SK-N-SH treated with all-trans-retinoic acid at 6 μM for 48 hours (cell line): ENCODE results near the gene MRPL40.

Experiments used
- ARNTL ChIP-seq: fragments of 450-650 bp; formaldehyde crosslinking; IDR thresholded peaks from 2 replicates; pipeline ENCODE4 v1.5.0; 2020; ENCODE audit warnings: low read depth, mild to moderate bottlenecking, moderate library complexity, borderline replicate concordance
- GLIS3 ChIP-seq: fragments of 250-450 bp; sonication (Bioruptor Pico); IDR thresholded peaks from 2 replicates; pipeline ENCODE4 v1.5.0; 2020; ENCODE audit warnings: mild to moderate bottlenecking, moderate library complexity
- PPARA ChIP-seq: fragments of 250-450 bp; sonication (Bioruptor Pico); IDR thresholded peaks from 2 replicates; pipeline ENCODE4 v1.5.0; 2020; ENCODE audit warnings: mild to moderate bottlenecking, borderline replicate concordance
- SNAI2 ChIP-seq: fragments of 250-450 bp; sonication (Bioruptor Pico); IDR thresholded peaks from 2 replicates; pipeline ENCODE4 v1.5.0; 2020; ENCODE audit warnings: mild to moderate bottlenecking, moderate library complexity
- TCF4 ChIP-seq: fragments of 250-450 bp; sonication (Bioruptor Pico); IDR thresholded peaks from 2 replicates; pipeline ENCODE4 v1.8.0; 2021; ENCODE audit warnings: mild to moderate bottlenecking, moderate library complexity, borderline replicate concordance
- ZFP3 ChIP-seq: fragments of 250-450 bp; sonication (Bioruptor Pico); IDR thresholded peaks from 2 replicates; pipeline ENCODE4 v1.5.0; 2020; ENCODE audit warnings: mild to moderate bottlenecking, moderate library complexity
- TF ChIP-seq, protein P1 (sequence below): fragments of 250-450 bp; sonication (Bioruptor Pico); IDR thresholded peaks from 2 replicates; pipeline ENCODE4 v1.8.0; 2020; ENCODE audit warnings: mild to moderate bottlenecking, moderate library complexity, borderline replicate concordance
- TF ChIP-seq, protein P2 (sequence below): fragments of 250-450 bp; sonication (Bioruptor Pico); IDR thresholded peaks from 2 replicates; pipeline ENCODE4 v1.5.0; 2020; ENCODE audit warnings: mild to moderate bottlenecking, moderate library complexity

DNA sequence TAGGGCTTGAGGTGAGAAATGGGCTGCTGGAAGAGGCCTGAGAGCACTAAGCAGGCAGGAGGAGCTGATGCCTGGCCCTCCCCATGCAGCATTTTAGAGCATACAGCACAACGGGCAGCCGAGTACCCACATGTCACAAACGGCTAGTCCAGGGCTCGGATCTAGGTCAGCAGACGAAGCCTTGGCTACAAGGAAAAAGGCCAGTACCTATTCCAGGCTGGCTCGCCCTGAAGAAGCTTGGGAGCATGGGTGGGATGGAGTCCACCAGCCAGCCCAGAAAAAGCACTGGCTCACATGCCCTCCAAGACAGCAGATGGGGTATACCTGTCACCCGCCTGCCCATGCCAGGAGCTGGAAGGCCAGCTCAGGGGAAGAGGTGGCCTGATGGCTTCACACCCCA lies 37.1 kb downstream of the MRPL40 start:
- no peak for TF ChIP-seq SNAI2
- TF ChIP-seq PPARA (CRISPR knock-in tag) = no peak
- TF ChIP-seq, protein P1, sequence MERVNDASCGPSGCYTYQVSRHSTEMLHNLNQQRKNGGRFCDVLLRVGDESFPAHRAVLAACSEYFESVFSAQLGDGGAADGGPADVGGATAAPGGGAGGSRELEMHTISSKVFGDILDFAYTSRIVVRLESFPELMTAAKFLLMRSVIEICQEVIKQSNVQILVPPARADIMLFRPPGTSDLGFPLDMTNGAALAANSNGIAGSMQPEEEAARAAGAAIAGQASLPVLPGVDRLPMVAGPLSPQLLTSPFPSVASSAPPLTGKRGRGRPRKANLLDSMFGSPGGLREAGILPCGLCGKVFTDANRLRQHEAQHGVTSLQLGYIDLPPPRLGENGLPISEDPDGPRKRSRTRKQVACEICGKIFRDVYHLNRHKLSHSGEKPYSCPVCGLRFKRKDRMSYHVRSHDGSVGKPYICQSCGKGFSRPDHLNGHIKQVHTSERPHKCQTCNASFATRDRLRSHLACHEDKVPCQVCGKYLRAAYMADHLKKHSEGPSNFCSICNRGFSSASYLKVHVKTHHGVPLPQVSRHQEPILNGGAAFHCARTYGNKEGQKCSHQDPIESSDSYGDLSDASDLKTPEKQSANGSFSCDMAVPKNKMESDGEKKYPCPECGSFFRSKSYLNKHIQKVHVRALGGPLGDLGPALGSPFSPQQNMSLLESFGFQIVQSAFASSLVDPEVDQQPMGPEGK (CRISPR knock-in tag) = no peak
- no peak for TF ChIP-seq ARNTL (CRISPR knock-in tag)
- no peak for TF ChIP-seq GLIS3 (CRISPR knock-in tag)
- TF ChIP-seq, protein P2, sequence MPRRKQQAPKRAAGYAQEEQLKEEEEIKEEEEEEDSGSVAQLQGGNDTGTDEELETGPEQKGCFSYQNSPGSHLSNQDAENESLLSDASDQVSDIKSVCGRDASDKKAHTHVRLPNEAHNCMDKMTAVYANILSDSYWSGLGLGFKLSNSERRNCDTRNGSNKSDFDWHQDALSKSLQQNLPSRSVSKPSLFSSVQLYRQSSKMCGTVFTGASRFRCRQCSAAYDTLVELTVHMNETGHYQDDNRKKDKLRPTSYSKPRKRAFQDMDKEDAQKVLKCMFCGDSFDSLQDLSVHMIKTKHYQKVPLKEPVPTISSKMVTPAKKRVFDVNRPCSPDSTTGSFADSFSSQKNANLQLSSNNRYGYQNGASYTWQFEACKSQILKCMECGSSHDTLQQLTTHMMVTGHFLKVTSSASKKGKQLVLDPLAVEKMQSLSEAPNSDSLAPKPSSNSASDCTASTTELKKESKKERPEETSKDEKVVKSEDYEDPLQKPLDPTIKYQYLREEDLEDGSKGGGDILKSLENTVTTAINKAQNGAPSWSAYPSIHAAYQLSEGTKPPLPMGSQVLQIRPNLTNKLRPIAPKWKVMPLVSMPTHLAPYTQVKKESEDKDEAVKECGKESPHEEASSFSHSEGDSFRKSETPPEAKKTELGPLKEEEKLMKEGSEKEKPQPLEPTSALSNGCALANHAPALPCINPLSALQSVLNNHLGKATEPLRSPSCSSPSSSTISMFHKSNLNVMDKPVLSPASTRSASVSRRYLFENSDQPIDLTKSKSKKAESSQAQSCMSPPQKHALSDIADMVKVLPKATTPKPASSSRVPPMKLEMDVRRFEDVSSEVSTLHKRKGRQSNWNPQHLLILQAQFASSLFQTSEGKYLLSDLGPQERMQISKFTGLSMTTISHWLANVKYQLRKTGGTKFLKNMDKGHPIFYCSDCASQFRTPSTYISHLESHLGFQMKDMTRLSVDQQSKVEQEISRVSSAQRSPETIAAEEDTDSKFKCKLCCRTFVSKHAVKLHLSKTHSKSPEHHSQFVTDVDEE (CRISPR knock-in tag) = no peak
- TF ChIP-seq ZFP3 (CRISPR knock-in tag) = no peak
- TF ChIP-seq TCF4 (CRISPR knock-in tag) = no peak
